Endothelial cell of umbilical vein (primary cell): ENCODE measurements around the gene PLSCR2.

ENCODE experiments used
- EZH2 ChIP-seq: IDR thresholded peaks from 2 replicates; pipeline ENCODE4 v1.6.1; 2012; ENCODE audit warnings: borderline replicate concordance, low read depth, mild to moderate bottlenecking, moderate library complexity, low read length, inconsistent platforms; ENCODE audit not compliant: severe bottlenecking
- FOS ChIP-seq: IDR thresholded peaks from 2 replicates; pipeline ENCODE4 v1.6.1; 2011; ENCODE audit warnings: mild to moderate bottlenecking, low read length, moderate library complexity, borderline replicate concordance; ENCODE audit not compliant: insufficient read depth
- POLR2A ChIP-seq: IDR thresholded peaks from 2 replicates; pipeline ENCODE4 v1.6.1; 2012; ENCODE audit warnings: low read depth, mild to moderate bottlenecking, control low read depth, low read length
- POLR2AphosphoS5 ChIP-seq: IDR thresholded peaks from 2 replicates; pipeline ENCODE4 v1.6.1; 2012; ENCODE audit warnings: low read depth, mild to moderate bottlenecking, control low read depth, low read length, moderate library complexity; ENCODE audit not compliant: insufficient read depth
- TF ChIP-seq, protein P1 (sequence below), 2 donors: IDR thresholded peaks; 1 replicate in 1 of 2; 2 replicates in 1 of 2; pipeline ENCODE4 v1.5.1; 2011; ENCODE audit warnings: low read length in 2 of 2, mild to moderate bottlenecking in 2 of 2, moderate library complexity in 2 of 2, control low read depth in 1 of 2, inconsistent platforms in 1 of 2, low read depth in 1 of 2; ENCODE audit not compliant: insufficient read depth in 1 of 2; ENCODE audit errors: extremely low read depth in 1 of 2
- TF ChIP-seq, protein P2 (sequence below): IDR thresholded peaks from 2 replicates; pipeline ENCODE4 v1.6.1; 2011; ENCODE audit not compliant: insufficient read depth, insufficient read length

DNA sequence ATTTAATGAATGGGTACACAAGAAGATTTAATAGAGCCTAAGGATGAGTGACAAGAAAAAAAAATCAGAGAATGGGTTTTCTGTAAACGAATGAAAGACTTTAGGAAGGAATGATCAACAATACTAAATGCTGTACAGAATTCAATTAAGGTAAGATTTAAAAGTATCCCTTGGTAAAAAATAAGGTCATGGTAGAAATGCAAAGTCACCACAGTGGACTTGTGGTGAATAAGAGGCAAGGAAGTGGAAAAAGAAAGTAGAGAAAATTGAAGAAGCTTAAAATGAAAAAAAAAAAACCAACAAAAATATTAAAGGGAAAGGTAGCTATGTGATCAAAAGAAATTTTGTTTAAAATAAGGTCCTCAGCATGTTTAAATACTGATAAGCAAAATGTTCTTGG is 82.4 kb downstream of the PLSCR2 start:
- TF ChIP-seq POLR2A, result no peak
- TF ChIP-seq, protein P1, sequence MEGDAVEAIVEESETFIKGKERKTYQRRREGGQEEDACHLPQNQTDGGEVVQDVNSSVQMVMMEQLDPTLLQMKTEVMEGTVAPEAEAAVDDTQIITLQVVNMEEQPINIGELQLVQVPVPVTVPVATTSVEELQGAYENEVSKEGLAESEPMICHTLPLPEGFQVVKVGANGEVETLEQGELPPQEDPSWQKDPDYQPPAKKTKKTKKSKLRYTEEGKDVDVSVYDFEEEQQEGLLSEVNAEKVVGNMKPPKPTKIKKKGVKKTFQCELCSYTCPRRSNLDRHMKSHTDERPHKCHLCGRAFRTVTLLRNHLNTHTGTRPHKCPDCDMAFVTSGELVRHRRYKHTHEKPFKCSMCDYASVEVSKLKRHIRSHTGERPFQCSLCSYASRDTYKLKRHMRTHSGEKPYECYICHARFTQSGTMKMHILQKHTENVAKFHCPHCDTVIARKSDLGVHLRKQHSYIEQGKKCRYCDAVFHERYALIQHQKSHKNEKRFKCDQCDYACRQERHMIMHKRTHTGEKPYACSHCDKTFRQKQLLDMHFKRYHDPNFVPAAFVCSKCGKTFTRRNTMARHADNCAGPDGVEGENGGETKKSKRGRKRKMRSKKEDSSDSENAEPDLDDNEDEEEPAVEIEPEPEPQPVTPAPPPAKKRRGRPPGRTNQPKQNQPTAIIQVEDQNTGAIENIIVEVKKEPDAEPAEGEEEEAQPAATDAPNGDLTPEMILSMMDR (IDR thresholded peaks at IDR 0.05; ENCODE audit: extremely low read depth in 1 of 2, insufficient read depth in 1 of 2, low read depth in 1 of 2, low read length in 2 of 2), result no peak
- no peak for TF ChIP-seq POLR2AphosphoS5
- TF ChIP-seq, protein P2, sequence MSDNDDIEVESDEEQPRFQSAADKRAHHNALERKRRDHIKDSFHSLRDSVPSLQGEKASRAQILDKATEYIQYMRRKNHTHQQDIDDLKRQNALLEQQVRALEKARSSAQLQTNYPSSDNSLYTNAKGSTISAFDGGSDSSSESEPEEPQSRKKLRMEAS, result no peak
- TF ChIP-seq EZH2, result no peak
- no peak for TF ChIP-seq FOS
